H9 (cell line): ENCODE data around the gene CDH4. TPM values are rescaled to one million over a fixed set of nuclear protein-coding genes. Genes with fewer than 3 reads are reported as not detected.
"Not testable (repeated sequence)": the region's sequence is repeated elsewhere in the genome, so short reads cannot be mapped to it uniquely, and the experiment has no call there.

ENCODE experiments used
- DNase-seq: peaks from one replicate; pipeline ENCODE4 v3.0.0-alpha.2; 2017
- H2AFZ ChIP-seq: one replicate; pipeline ENCODE4 v1.6.1; 2013; ENCODE audit warnings: mild to moderate bottlenecking, low read length, control low read depth, moderate library complexity
- H2AK5ac ChIP-seq: 2 replicates; pipeline ENCODE4 v1.6.1; 2013; ENCODE audit warnings: low read length, control low read depth, mixed read lengths; ENCODE audit not compliant: insufficient read length
- H2BK120ac ChIP-seq: one replicate; pipeline ENCODE4 v1.6.1; 2013; ENCODE audit warnings: low read depth, mild to moderate bottlenecking, low read length, control low read depth, inconsistent platforms; ENCODE audit not compliant: poor library complexity, severe bottlenecking
- H2BK12ac ChIP-seq: 2 replicates; pipeline ENCODE4 v1.6.1; 2013; ENCODE audit warnings: low read length, control low read depth, mixed read lengths, low read depth; ENCODE audit not compliant: insufficient read length
- H2BK15ac ChIP-seq: 2 replicates; pipeline ENCODE4 v1.6.1; 2013; ENCODE audit warnings: low read depth, low read length, control low read depth
- H2BK20ac ChIP-seq: one replicate; pipeline ENCODE4 v1.6.1; 2013; ENCODE audit warnings: low read depth, mild to moderate bottlenecking, low read length, control low read depth, inconsistent platforms; ENCODE audit not compliant: poor library complexity, severe bottlenecking
- H2BK5ac ChIP-seq: 2 replicates; pipeline ENCODE4 v1.6.1; 2013; ENCODE audit warnings: low read length, control low read depth, mixed read lengths; ENCODE audit not compliant: insufficient read length
- H3K14ac ChIP-seq: 2 replicates; pipeline ENCODE4 v1.6.1; 2013; ENCODE audit warnings: low read length, control low read depth; ENCODE audit not compliant: insufficient read depth
- H3K18ac ChIP-seq: 2 replicates; pipeline ENCODE4 v1.6.1; 2013; ENCODE audit warnings: low read depth, mild to moderate bottlenecking, mixed read lengths, low read length, control low read depth; ENCODE audit not compliant: insufficient read length
- H3K23ac ChIP-seq: 2 replicates; pipeline ENCODE4 v1.6.1; 2013; ENCODE audit warnings: low read length, control low read depth, mixed read lengths, low read depth; ENCODE audit not compliant: insufficient read length
- H3K23me2 ChIP-seq: 2 replicates; pipeline ENCODE4 v1.6.1; 2013; ENCODE audit warnings: low read depth, mild to moderate bottlenecking, mixed read lengths, low read length, control low read depth; ENCODE audit not compliant: insufficient read length, poor library complexity, severe bottlenecking
- H3K27ac ChIP-seq: 2 replicates; pipeline ENCODE4 v1.5.1; 2013; ENCODE audit warnings: low read length, control low read depth, mixed read lengths, low read depth; ENCODE audit not compliant: insufficient read length
- H3K27me3 ChIP-seq: 2 replicates; pipeline ENCODE4 v1.6.1; 2013; ENCODE audit warnings: low read length, control low read depth, inconsistent platforms; ENCODE audit not compliant: insufficient read depth
- H3K4ac ChIP-seq: 2 replicates; pipeline ENCODE4 v1.6.1; 2013; ENCODE audit warnings: low read depth, mild to moderate bottlenecking, control low read depth, inconsistent platforms, low read length, moderate library complexity
- H3K4me1 ChIP-seq: 2 replicates; pipeline ENCODE4 v1.6.1; 2013; ENCODE audit warnings: low read length, control low read depth, inconsistent platforms; ENCODE audit not compliant: insufficient read depth
- H3K4me2 ChIP-seq: 2 replicates; pipeline ENCODE4 v1.6.1; 2013; ENCODE audit warnings: low read length, control low read depth, mixed read lengths; ENCODE audit not compliant: insufficient read length, insufficient read depth
- H3K56ac ChIP-seq: 2 replicates; pipeline ENCODE4 v1.6.1; 2013; ENCODE audit warnings: low read depth, mild to moderate bottlenecking, mixed read lengths, low read length, control low read depth; ENCODE audit not compliant: insufficient read length
- H3K79me1 ChIP-seq: 2 replicates; pipeline ENCODE4 v1.6.1; 2013; ENCODE audit warnings: low read depth, mild to moderate bottlenecking, moderate library complexity, low read length, control low read depth, inconsistent platforms; ENCODE audit not compliant: insufficient read depth, poor library complexity, severe bottlenecking
- H3K79me2 ChIP-seq: 2 replicates; pipeline ENCODE4 v1.6.1; 2013; ENCODE audit warnings: low read length, control low read depth, inconsistent platforms; ENCODE audit not compliant: insufficient read depth
- H3K9ac ChIP-seq: 2 replicates; pipeline ENCODE4 v1.6.1; 2013; ENCODE audit warnings: low read length, control low read depth, mixed read lengths; ENCODE audit not compliant: insufficient read length; ENCODE audit errors: extremely low read depth
- H3K9me3 ChIP-seq: one replicate; pipeline ENCODE4 v1.6.1; 2013; ENCODE audit warnings: low read depth, low read length, inconsistent platforms; ENCODE audit not compliant: control insufficient read depth
- H3T11ph ChIP-seq: one replicate; pipeline ENCODE4 v1.6.1; 2013; ENCODE audit warnings: mild to moderate bottlenecking, low read length, control low read depth, inconsistent platforms
- H4K20me1 ChIP-seq: one replicate; pipeline ENCODE4 v1.6.1; 2013; ENCODE audit not compliant: control insufficient read depth, insufficient read length, insufficient read depth
- H4K5ac ChIP-seq: 2 replicates; pipeline ENCODE4 v1.6.1; 2013; ENCODE audit warnings: low read depth, mild to moderate bottlenecking, mixed read lengths, low read length, control low read depth; ENCODE audit not compliant: insufficient read length
- H4K8ac ChIP-seq: replicated peaks from 2 replicates; pipeline ENCODE4 v1.6.1; 2013; ENCODE audit warnings: low read length, control low read depth, mixed read lengths, low read depth; ENCODE audit not compliant: insufficient read length
- H4K91ac ChIP-seq: 2 replicates; pipeline ENCODE4 v1.6.1; 2013; ENCODE audit warnings: low read depth, mild to moderate bottlenecking, moderate library complexity, mixed read lengths, low read length, control low read depth; ENCODE audit not compliant: insufficient read length
- H3K27ac Mint-ChIP-seq, 3 experiments: 2 replicates in 2 of 3; 3 replicates in 1 of 3; pipeline ENCODE4 v1.8.0; 2020 to 2021; ENCODE audit warnings: mixed read lengths in 3 of 3, mild to moderate bottlenecking in 1 of 3, moderate library complexity in 1 of 3
- H3K27me3 Mint-ChIP-seq: 2 replicates; pipeline ENCODE4 v1.8.0; 2021; ENCODE audit warnings: low read depth, mild to moderate bottlenecking, moderate library complexity, mixed read lengths
- H3K36me3 Mint-ChIP-seq, 3 experiments: 2 replicates in 2 of 3; 3 replicates in 1 of 3; pipeline ENCODE4 v1.8.0; 2020 to 2021; ENCODE audit warnings: low read depth in 3 of 3, mixed read lengths in 3 of 3; ENCODE audit not compliant: insufficient read depth in 1 of 3
- H3K4me1 Mint-ChIP-seq, 2 experiments: 2 replicates each; pipeline ENCODE4 v1.8.0; 2020; ENCODE audit warnings: mixed read lengths in 2 of 2
- H3K4me3 Mint-ChIP-seq, 2 experiments: 2 replicates in 1 of 2; 3 replicates in 1 of 2; pipeline ENCODE4 v1.8.0; 2020 to 2021; ENCODE audit warnings: mild to moderate bottlenecking in 2 of 2, mixed read lengths in 2 of 2, moderate library complexity in 1 of 2
- H3K9me3 Mint-ChIP-seq, 2 experiments: 2 replicates in 1 of 2; 3 replicates in 1 of 2; pipeline ENCODE4 v1.8.0; 2020; ENCODE audit warnings: mild to moderate bottlenecking in 2 of 2, mixed read lengths in 2 of 2, moderate library complexity in 1 of 2
- WGBS: extraction: QIAGEN DNeasy Blood & Tissue Kit; methylation state at CpG from one replicate; pipeline ENCODE4 v1.1.7; 2013; ENCODE audit warnings: missing lambda C conversion rate, low lambda C conversion rate, mixed read lengths; ENCODE audit not compliant: insufficient read length; ENCODE audit errors: extremely low coverage; 5-methylcytosine and 5-hydroxymethylcytosine counted together
- total RNA-seq: library from RNA; stranded (reverse); gene quantifications from 2 replicates; pipeline ENCODE4 v1.2.1, GENCODE V29; 2021
- TF ChIP-seq, protein P1 (sequence below): fragments of 200-600 bp; sonication (generic); conservative IDR thresholded peaks from 3 replicates; pipeline ENCODE4 v1.8.0; 2021; ENCODE audit warnings: antibody characterized with exemption, mild to moderate bottlenecking

The CDH4 gene
- total RNA-seq, 1 experiment from 2014 or later: 3.0 TPM

- Histone ChIP-seq H2BK120ac (no peak overlapping the region), H2BK20ac (no peak overlapping the region), H3K4me1 (0 out of 2 replicates have a peak, but pooled peaks cover 2% of the 10 kb centered on the region), H3K9ac (no peak overlapping the region), H4K8ac (no peak overlapping the region), H3K4ac (no peak overlapping the region), H3K79me2 (no peaks in the 10 kb centered on the region), H3K27ac (no peak overlapping the region), H4K5ac (no peak overlapping the region), H2BK5ac (no peak overlapping the region), H3K23ac (no peak overlapping the region), H2BK15ac (no peak overlapping the region), H4K20me1 (no peaks in the 10 kb centered on the region), H3K23me2 (no peaks in the 10 kb centered on the region), H3K9me3 (no peaks in the 10 kb centered on the region), H3K18ac (no peak overlapping the region), H3T11ph (no peak overlapping the region), H2BK12ac (no peak overlapping the region), H3K27me3 (no peaks in the 10 kb centered on the region; the same call in 1 of the 2 replicates), H2AFZ (no peak overlapping the region), H3K14ac (no peak overlapping the region; the same call in 1 of the 2 replicates), H3K4me2 (no peak overlapping the region), H3K56ac (no peak overlapping the region), H4K91ac (no peak overlapping the region), H3K79me1 (no peaks in the 10 kb centered on the region), H2AK5ac (no peak overlapping the region)
- Mint-ChIP-seq H3K4me1 (peaks cover under 1 to 6% of the 10 kb centered on the region in 2 experiments; a peak in 3 of 4 replicates), H3K4me3 (no peak overlapping the region), H3K27me3 (peaks cover 35% of the 10 kb centered on the region), H3K9me3 (no peaks in the 10 kb centered on the region), H3K27ac (no peak overlapping the region), H3K36me3 (no peaks in the 10 kb centered on the region; a peak in 1 of 7 replicates)
- DNase-seq: no peak
- no CpG with 5 or more reads among the region's 25 CpGs for WGBS
- TF ChIP-seq, protein P1, sequence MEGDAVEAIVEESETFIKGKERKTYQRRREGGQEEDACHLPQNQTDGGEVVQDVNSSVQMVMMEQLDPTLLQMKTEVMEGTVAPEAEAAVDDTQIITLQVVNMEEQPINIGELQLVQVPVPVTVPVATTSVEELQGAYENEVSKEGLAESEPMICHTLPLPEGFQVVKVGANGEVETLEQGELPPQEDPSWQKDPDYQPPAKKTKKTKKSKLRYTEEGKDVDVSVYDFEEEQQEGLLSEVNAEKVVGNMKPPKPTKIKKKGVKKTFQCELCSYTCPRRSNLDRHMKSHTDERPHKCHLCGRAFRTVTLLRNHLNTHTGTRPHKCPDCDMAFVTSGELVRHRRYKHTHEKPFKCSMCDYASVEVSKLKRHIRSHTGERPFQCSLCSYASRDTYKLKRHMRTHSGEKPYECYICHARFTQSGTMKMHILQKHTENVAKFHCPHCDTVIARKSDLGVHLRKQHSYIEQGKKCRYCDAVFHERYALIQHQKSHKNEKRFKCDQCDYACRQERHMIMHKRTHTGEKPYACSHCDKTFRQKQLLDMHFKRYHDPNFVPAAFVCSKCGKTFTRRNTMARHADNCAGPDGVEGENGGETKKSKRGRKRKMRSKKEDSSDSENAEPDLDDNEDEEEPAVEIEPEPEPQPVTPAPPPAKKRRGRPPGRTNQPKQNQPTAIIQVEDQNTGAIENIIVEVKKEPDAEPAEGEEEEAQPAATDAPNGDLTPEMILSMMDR: no peak
These were observed 172.8 kb downstream of the CDH4 start for GRCh38 chr20:61424628-61425420.

- H3K79me2 ChIP-seq, H3K36me3 Mint-ChIP-seq, H3K56ac ChIP-seq, H4K20me1 ChIP-seq, H3K14ac ChIP-seq, H3K27ac Mint-ChIP-seq, H4K8ac ChIP-seq, H2BK12ac ChIP-seq, DNase-seq, H3K27me3 ChIP-seq, H2AFZ ChIP-seq, H2BK15ac ChIP-seq, H3K4me1 Mint-ChIP-seq, H4K91ac ChIP-seq, H3K23me2 ChIP-seq, H4K5ac ChIP-seq, H3K4ac ChIP-seq, H3K27ac ChIP-seq, H3K23ac ChIP-seq, H3K4me3 Mint-ChIP-seq, H3K9me3 ChIP-seq, H3K9ac ChIP-seq, H2BK5ac ChIP-seq, H2AK5ac ChIP-seq, H2BK20ac ChIP-seq, H3K18ac ChIP-seq, H3T11ph ChIP-seq, H3K79me1 ChIP-seq, H3K4me1 ChIP-seq, H3K9me3 Mint-ChIP-seq, H3K4me2 ChIP-seq, H2BK120ac ChIP-seq: not testable (repeated sequence)
- no CpG with 5 or more reads among the region's 18 CpGs for WGBS
- H3K27me3 Mint-ChIP-seq: peaks cover 34% of the 10 kb centered on the region
These were observed 173.5 kb downstream of the CDH4 start for GRCh38 chr20:61425541-61425991.
